NCI-H1417 treated with DMSO at 0.1 percent for 48 hours (cell line): Measurements from ENCODE around the gene RGL1.

Experiments used
- DNase-seq: peaks from one replicate; lab custom pipeline; 2025; lab: John Stamatoyannopoulos, UW

The RGL1 gene

DNA sequence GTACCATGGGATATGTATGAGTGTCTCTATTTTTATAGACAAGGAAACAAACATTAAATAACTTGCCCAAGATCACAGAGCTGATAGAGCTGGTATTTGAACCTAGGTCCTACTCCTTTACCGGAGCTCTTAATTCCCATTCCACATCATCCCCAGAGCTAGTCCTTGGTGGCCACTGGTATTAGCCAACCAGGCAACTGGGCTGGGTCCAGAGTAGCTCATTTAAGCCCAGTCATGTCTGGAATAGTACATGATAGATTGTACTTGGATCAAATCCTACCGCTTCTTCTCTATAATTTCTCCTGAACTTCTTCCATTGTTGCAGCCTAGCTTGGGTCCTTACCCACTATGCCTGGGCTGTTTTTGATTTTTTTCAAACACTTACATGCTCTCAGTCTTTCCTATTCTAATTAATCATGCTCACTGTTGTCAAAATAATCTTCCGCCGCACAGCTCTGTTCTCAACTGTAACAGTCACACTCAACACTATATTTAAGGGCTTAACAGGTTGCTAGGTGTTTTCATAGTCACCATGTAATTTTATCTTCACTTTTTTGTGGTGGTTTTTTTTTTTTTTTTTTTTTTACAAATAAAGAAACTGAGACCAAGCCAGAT is 152.4 kb downstream of the RGL1 start:
- DNase-seq = peak; percentile 6

DNA sequence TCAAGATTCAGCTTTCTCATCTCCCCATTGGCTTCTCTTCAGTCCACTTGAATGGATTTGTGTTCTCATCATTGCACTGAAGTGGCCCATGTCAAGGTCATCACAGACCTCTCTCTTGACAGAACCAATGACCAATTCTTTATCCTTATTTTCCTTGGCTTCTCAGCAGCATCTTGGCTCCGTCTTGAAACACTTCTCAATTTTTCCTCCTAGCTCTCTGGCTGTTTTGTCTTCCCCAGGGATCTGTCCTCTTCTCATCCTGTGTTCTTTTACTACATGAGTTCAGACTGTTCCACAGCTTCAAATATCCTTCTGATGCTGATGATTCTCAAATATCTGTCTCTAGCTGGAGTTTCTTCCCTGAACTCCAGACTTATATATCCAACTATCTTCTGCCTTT is 154.0 kb downstream of the RGL1 start:
- no peak for DNase-seq

DNA sequence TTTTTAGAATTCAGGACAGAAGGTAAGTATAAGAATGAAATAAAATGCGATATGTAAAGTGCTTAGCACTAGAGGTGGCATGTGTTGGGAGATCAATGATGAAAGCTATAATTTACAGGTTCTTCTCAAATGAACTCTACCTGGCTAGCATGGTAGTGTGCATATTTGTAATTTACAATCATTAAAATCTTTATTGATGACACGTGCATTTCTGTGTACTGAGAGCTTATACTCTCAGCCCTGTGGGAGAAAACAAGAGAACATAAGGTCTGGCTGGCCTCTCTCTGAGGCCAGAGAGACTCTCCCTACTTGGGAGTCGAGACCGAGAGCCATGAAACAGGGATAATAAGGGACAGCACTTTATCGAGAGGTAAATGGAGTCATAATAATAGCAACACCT is 156.2 kb downstream of the RGL1 start:
- DNase-seq = no peak

DNA sequence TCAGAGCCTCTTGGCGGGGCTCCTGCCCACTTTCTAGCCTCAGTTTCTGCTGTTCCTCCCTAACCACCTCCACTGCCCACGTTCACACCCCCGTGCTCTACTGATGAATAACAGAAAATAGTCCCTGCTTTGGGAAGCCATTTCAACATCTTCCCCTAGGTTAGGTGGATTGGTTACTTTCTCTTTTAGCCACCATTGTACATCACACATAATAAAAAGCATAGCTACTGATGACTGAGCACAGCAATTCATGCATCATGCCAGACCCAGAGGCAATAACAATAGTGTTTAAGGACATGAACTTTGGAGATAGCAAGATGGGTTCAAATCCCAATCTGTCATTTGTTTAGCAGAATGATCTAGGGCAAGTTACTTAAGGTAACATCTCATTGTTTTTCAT is 158.0 kb downstream of the RGL1 start:
- DNase-seq = no peak

DNA sequence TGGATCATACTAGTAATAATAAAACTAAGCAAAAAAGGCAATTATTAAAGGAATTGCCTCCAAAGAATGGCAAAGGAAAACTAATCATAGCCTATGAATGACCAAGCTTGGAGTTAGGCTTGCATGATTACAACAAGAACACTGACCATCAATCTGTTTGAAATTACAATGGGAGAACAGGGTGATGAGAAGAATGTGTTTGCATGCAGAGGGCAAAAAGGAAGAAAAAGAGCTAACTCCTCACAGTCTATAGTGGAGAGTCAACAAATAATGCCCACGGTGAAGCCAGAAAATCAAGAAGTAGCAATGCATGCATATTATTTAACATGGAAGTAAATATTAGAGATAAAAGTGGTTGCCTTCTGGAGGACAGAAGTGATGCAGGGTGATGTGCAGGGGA is 160.8 kb downstream of the RGL1 start:
- no peak for DNase-seq

DNA sequence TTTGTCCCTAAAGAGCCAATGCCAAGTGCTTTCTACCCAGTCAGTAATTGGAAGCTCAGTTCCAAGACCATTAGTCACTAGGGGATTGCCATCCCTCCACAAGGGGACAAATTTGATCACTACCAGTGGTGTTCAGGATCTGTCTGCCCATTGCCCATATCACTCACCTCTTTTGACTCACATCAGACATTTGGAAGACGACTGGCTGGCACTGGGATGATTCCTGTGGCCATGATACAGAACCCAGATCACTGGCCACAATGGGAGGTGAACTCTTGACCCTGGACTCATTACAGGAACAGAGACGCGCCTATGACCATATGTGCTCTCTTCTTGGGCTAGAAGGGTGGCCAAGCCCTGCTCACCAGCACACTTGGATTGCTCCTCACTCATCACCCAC is 161.6 kb downstream of the RGL1 start:
- no peak for DNase-seq

DNA sequence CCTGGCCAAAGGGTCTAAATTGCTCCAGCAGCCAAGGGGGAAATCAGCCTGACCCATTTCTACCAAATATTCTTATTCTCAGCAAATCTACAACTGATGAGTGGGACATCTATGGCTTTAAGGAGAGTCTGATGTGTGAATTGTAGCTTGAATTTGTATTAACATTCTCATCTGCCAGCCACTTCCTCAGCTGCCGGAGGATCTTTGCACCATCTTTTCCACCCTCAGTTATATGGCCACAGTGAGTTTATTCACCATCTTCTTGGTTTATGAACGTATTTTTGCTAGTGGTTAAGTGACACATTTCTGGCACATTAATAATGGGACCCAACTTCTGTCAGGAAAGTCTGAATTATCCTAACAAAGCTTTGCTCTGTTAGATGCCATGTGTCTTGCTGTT is 163.0 kb downstream of the RGL1 start:
- DNase-seq = no peak

DNA sequence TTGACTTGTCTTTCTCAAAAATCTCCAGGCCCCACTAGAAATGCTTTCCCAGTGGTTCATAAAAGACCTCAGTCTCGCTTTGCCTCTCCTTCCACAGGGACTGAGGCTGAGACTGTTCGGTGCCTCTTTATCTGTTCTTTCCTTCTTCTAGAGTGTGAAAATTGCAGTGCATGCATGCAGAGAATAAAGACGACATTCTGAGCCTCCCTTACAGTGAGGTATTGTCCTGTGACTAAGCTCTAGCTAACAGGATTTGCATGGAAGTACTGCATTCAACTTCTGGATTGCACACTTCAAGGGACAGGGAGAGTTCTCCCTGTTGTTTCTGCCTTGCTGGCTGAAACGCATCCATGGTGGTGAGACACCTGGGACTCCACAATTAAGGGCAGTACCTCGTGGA is 163.5 kb downstream of the RGL1 start:
- no peak for DNase-seq

DNA sequence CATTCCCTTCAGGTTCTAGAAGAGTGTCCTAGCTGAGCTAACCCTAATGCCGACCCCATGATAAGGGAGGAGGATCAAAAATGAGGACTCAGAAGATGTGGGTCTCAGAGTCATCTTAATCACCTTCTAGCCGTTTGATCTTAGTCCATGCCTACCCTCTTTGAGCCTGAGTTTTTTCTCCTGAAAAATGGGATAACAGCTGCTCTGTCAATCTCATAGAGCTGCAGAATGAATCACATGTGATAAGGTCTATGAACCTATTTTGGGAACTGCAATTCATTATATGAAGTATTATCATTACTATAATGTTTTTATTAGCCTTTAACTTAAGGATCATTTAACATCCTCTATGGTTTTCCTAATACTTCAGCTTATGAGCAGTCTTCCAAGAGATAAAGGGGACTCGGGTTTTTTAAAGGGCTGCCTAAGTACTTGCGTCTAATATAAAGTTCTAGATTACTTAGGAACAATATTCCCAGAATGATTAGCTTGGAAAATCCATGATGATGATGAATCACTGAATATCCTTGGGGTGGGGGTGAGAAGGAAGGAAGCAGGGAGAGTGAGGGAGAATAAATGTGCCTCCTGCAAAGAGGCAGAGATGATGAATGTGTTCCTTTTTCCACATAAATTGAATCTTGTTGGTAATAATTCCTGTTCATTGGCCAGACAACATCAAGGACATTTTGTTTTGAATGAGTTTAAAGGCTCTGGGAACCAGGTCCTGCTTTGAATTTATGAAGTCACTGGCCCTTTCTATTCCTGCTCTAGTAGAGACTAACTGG is 165.8 kb downstream of the RGL1 start:
- DNase-seq = no peak

DNA sequence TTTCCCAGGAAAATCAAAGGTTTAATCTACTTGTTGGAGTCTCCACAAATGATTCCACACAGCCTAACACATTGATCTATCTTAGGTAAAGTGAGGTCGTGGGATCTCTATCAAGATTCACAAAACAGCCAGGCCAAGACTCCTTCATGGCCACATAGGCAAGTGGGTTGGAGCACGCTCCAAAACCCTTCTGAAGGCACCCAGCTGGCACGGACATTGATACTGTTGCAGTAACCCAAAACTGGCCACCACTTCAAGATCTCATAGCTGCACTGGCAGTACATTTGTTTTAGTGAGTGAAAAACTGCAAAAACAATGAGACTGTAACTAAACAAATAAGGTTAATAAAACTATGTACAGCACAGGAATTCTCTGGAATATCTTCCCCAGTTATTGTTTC is 170.7 kb downstream of the RGL1 start:
- no peak for DNase-seq

DNA sequence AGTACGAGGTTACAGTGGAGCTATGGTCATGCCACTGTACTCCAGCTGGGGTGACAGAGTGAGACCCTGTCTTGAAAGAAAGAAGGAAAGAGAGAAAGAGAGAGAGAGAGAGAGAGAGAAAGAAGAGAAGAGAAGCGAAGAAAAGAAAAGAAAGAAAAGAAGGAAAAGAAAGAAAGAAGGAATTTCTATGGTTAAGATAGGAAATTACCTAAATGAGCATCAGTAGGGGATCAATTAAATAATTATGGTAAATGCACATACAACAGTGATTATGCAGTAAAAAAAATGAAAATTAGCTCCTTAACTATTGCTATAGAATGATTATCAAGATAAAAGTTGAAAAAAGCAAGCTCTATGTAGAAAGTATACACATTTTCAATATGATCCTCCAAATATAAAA is 172.8 kb downstream of the RGL1 start:
- no peak for DNase-seq
